Stomach (tissue), 9 donors: Measurements from ENCODE around the gene HS6ST3. TPM values are rescaled to one million over a fixed set of nuclear protein-coding genes. Genes with fewer than 3 reads are reported as not detected.
"Not testable (repeated sequence)": the region's sequence is repeated elsewhere in the genome, so short reads cannot be mapped to it uniquely, and the experiment has no call there.

Source experiments
- DNase-seq, 2 donors: peaks; one replicate each; pipeline versions ENCODE4 v3.0.0 to v3.0.0-alpha.2; 2013 to 2019
- H3K27ac ChIP-seq, 5 donors: fragments of 200-600 bp in 4 of 5; sonication (generic) in 4 of 5; one replicate each; pipeline ENCODE4 v1.5.1; 2013 to 2019; ENCODE audit warnings: mild to moderate bottlenecking in 1 of 5, moderate library complexity in 1 of 5
- H3K27me3 ChIP-seq, 3 donors: fragments of 200-600 bp; sonication (generic); one replicate each; pipeline ENCODE4 v1.5.1; 2017 to 2019; ENCODE audit warnings: mixed run types in 1 of 3
- H3K36me3 ChIP-seq, 4 donors: fragments of 200-600 bp; sonication (generic); 1 replicate in 3 of 4; 2 replicates in 1 of 4; pipeline ENCODE4 v1.5.1; 2016 to 2019
- H3K4me1 ChIP-seq, 4 donors: fragments of 200-600 bp; sonication (generic); one replicate each; pipeline ENCODE4 v1.5.1; 2016 to 2019
- H3K4me3 ChIP-seq, 4 donors: fragments of 200-600 bp; sonication (generic) in 3 of 4; one replicate each; pipeline ENCODE4 v1.5.1; 2016 to 2019; ENCODE audit warnings: mild to moderate bottlenecking in 1 of 4
- H3K9me3 ChIP-seq, 4 donors: fragments of 200-600 bp; sonication (generic); one replicate each; pipeline ENCODE4 v1.5.1; 2016 to 2019
- CTCF ChIP-seq, 7 experiments: fragments of 450-650 bp in 4 of 7; fragments of 200-600 bp in 3 of 7; sonication (generic) in 3 of 7; IDR thresholded peaks; one replicate each; pipeline ENCODE4 v1.5.1; 2016 to 2019; ENCODE audit warnings: antibody characterized with exemption in 7 of 7, control low read depth in 2 of 7, mild to moderate bottlenecking in 1 of 7
- EP300 ChIP-seq: sonication (generic); formaldehyde crosslinking; IDR thresholded peaks from one replicate; pipeline ENCODE4 v1.6.1; 2017; ENCODE audit warnings: antibody characterized with exemption
- POLR2A ChIP-seq, 4 donors: fragments of 450-650 bp; IDR thresholded peaks; one replicate each; pipeline ENCODE4 v1.6.1; 2016; ENCODE audit warnings: antibody characterized with exemption in 4 of 4, control low read depth in 2 of 4, mild to moderate bottlenecking in 1 of 4, moderate library complexity in 1 of 4
- POLR2AphosphoS5 ChIP-seq, 3 donors: sonication (generic); formaldehyde crosslinking; IDR thresholded peaks; one replicate each; pipeline ENCODE4 v1.6.1; 2016; ENCODE audit warnings: antibody characterized with exemption in 3 of 3
- WGBS, 5 donors: extraction: QIAGEN DNeasy Blood & Tissue Kit in 3 of 5; methylation state at CpG; one replicate each; pipeline versions ENCODE4 v1.1.5 to v1.1.7; 2013 to 2018; 5-methylcytosine and 5-hydroxymethylcytosine counted together
- intact Hi-C: fragments of 100-400 bp; cut with DNase I; formaldehyde crosslinking; loops from one replicate; pipeline ENCODE4 v1.15.1; 2023; ENCODE audit warnings: low total_unique reads
- polyA plus RNA-seq, 3 donors: library from polyadenylated mRNA; stranded (reverse); fragments of 200-250 nt; gene quantifications; one replicate each; pipeline ENCODE4 v1.2.3, GENCODE V29; 2013
- total RNA-seq, 5 donors: library from RNA; depleted of rRNA; stranded (reverse); fragments of >200 nt; gene quantifications; one replicate each; pipeline versions ENCODE4 v1.1.0 to v1.2.3, GENCODE V29; 2014 to 2016
- donor health status: healthy with polysubstance abuse.
- donor health status: Bipolar disorder and iron deficiency.
- donor health status: healthy.

The HS6ST3 gene
- total and polyA plus RNA-seq, 8 donors: 0.15 to 4.0 (median 0.75) TPM; not detected in 1

GRCh38 chr13:96100457-96101220 lies 10.7 kb downstream of the HS6ST3 start:
- DNase-seq: no peak
- Histone ChIP-seq H3K4me3 (no peak overlapping the region), H3K4me1 (no peaks in the 10 kb centered on the region), H3K36me3 (no peaks in the 10 kb centered on the region), H3K27me3 (no peaks in the 10 kb centered on the region), H3K27ac (no peak overlapping the region), H3K9me3 (no peaks in the 10 kb centered on the region)
- WGBS, 5 donors: 78 to 88% (median 83%) methylated on average over 4 of the region's 4 CpGs
- no peak for TF ChIP-seq EP300
- TF ChIP-seq POLR2A (IDR thresholded peaks at IDR 0.05): no peak
- no peak for TF ChIP-seq POLR2AphosphoS5 (IDR thresholded peaks at IDR 0.05)
- no peak for TF ChIP-seq CTCF (IDR thresholded peaks at IDR 0.05)
- intact Hi-C loops: no loop called here

GRCh38 chr13:96104516-96104915 lies 14.6 kb downstream of the HS6ST3 start:
- Histone ChIP-seq H3K27me3 (no peaks in the 10 kb centered on the region), H3K36me3 (no peaks in the 10 kb centered on the region), H3K4me1 (no peaks in the 10 kb centered on the region), H3K9me3 (peaks cover 0 to 33% (median 21%) of the 10 kb centered on the region in 4 donors), H3K27ac (no peak overlapping the region), H3K4me3 (no peak overlapping the region)
- DNase-seq: peak in 1 of 2 donors; percentile 16
- intact Hi-C loops: no loop called here
- 20 to 31% (median 26%) methylated on average over 2 of the region's 2 CpGs for WGBS, 5 donors
- TF ChIP-seq POLR2AphosphoS5 (IDR thresholded peaks at IDR 0.05) (no peak), POLR2A (IDR thresholded peaks at IDR 0.05) (no peak), CTCF (IDR thresholded peaks at IDR 0.05) (no peak), EP300 (no peak)

GRCh38 chr13:96108072-96108471 lies 18.2 kb downstream of the HS6ST3 start:
- H3K4me3 ChIP-seq, intact Hi-C loops, H3K27ac ChIP-seq, H3K27me3 ChIP-seq, DNase-seq, H3K36me3 ChIP-seq, H3K4me1 ChIP-seq: not testable (repeated sequence)
- H3K9me3 ChIP-seq: peaks cover 0 to 33% (median 21%) of the 10 kb centered on the region in 4 donors
- WGBS, 5 donors: 88 to 93% (median 93%) methylated on average over 8 of the region's 8 CpGs

GRCh38 chr13:96109125-96109524 lies 19.2 kb downstream of the HS6ST3 start:
- intact Hi-C loops: no loop called here
- Histone ChIP-seq H3K4me1 (no peaks in the 10 kb centered on the region), H3K36me3 (no peaks in the 10 kb centered on the region), H3K4me3 (no peak overlapping the region), H3K27me3 (no peaks in the 10 kb centered on the region), H3K27ac (no peak overlapping the region), H3K9me3 (peaks cover 0 to 33% (median 21%) of the 10 kb centered on the region in 4 donors)
- WGBS, 5 donors: 89 to 93% (median 91%) methylated on average over 4 of the region's 4 CpGs
- no peak for DNase-seq
- TF ChIP-seq POLR2AphosphoS5 (IDR thresholded peaks at IDR 0.05): no peak
- TF ChIP-seq POLR2A (IDR thresholded peaks at IDR 0.05): no peak
- no peak for TF ChIP-seq EP300
- TF ChIP-seq CTCF (IDR thresholded peaks at IDR 0.05): no peak

- Histone ChIP-seq H3K27ac (no peak overlapping the region), H3K36me3 (no peaks in the 10 kb centered on the region), H3K4me3 (no peak overlapping the region), H3K9me3 (peaks cover 0 to 15% (median 11%) of the 10 kb centered on the region in 4 donors), H3K27me3 (no peaks in the 10 kb centered on the region), H3K4me1 (no peaks in the 10 kb centered on the region)
- intact Hi-C loops: no loop called here
- no peak for TF ChIP-seq POLR2AphosphoS5 (IDR thresholded peaks at IDR 0.05)
- no peak for TF ChIP-seq EP300
- no peak for TF ChIP-seq POLR2A (IDR thresholded peaks at IDR 0.05)
- TF ChIP-seq CTCF (IDR thresholded peaks at IDR 0.05): no peak
- 56 to 74% (median 64%) methylated on average over 2 of the region's 2 CpGs for WGBS, 5 donors
- DNase-seq: no peak
Measured at GRCh38 chr13:96112936-96113335, 23.0 kb downstream of the HS6ST3 start.

- 93 to 100% (median 98%) methylated on average over 2 of the region's 2 CpGs for WGBS, 5 donors
- H3K36me3 ChIP-seq, intact Hi-C loops, H3K27ac ChIP-seq, H3K9me3 ChIP-seq, DNase-seq, H3K4me3 ChIP-seq, H3K4me1 ChIP-seq, H3K27me3 ChIP-seq: not testable (repeated sequence)
Measured at GRCh38 chr13:96115368-96115767, 25.5 kb downstream of the HS6ST3 start.
